ENCODE results near the gene GSTM2. TPM values are rescaled to one million over a fixed set of nuclear protein-coding genes. Genes with fewer than 3 reads are reported as not detected.

GSTM2 gene
- total RNA-seq, 1 experiment from 2014 or later = 10.2 TPM

- H3K79me2 ChIP-seq (ENCODE audit: low read depth) = peaks cover 63% of the 10 kb centered on the region
- TSS peak; percentile 64 for BruUV-seq (replicated peaks)
- no peaks in the 10 kb centered on the region for H3K9me2 ChIP-seq (ENCODE audit: insufficient read depth)
- peaks cover 29% of the 10 kb centered on the region for H4K20me1 ChIP-seq (ENCODE audit: insufficient read depth)
- H2AFZ ChIP-seq = peak within 1 kb of the TSS; percentile 97
- peaks cover 42% of the 10 kb centered on the region for H3K4me1 ChIP-seq (replicated peaks; ENCODE audit: insufficient read depth)
- H3K4me2 ChIP-seq = peak within 1 kb of the TSS; percentile 95
- no peak for TF ChIP-seq EZH2 (IDR thresholded peaks at IDR 0.05; ENCODE audit: low read depth)
- TF ChIP-seq, protein P1, sequence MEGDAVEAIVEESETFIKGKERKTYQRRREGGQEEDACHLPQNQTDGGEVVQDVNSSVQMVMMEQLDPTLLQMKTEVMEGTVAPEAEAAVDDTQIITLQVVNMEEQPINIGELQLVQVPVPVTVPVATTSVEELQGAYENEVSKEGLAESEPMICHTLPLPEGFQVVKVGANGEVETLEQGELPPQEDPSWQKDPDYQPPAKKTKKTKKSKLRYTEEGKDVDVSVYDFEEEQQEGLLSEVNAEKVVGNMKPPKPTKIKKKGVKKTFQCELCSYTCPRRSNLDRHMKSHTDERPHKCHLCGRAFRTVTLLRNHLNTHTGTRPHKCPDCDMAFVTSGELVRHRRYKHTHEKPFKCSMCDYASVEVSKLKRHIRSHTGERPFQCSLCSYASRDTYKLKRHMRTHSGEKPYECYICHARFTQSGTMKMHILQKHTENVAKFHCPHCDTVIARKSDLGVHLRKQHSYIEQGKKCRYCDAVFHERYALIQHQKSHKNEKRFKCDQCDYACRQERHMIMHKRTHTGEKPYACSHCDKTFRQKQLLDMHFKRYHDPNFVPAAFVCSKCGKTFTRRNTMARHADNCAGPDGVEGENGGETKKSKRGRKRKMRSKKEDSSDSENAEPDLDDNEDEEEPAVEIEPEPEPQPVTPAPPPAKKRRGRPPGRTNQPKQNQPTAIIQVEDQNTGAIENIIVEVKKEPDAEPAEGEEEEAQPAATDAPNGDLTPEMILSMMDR (conservative IDR thresholded peaks at IDR 0.05) = no peak
- peak; percentile 72 to 75 for DNase-seq
- no peaks in the 10 kb centered on the region for H3K27me3 ChIP-seq (ENCODE audit: insufficient read depth, low read depth)
- H3K27ac ChIP-seq = peak within 1 kb of the TSS; percentile 49
- CTCF ChIA-PET = interaction anchor here (1.5 kb wide), 1 partner anchor 71 kb away, joined by 3 read pairs; the partner anchor contains the start of gene GNAI3
- H3K36me3 ChIP-seq (ENCODE audit: low read depth) = no peaks in the 10 kb centered on the region
- POLR2A ChIA-PET (ENCODE audit: unreplicated experiment) = interaction anchor here (0.6 to 0.9 kb wide), 3 partner anchors 39 to 578 kb away, joined by 4 to 5 read pairs (median 5); partner anchors contain the start of genes GNAI3 and WDR47
- peak within 1 kb of the TSS; percentile 78 for H3K4me3 ChIP-seq
- H3F3A ChIP-seq (ENCODE audit: insufficient read depth, low read depth) = peaks cover 44% of the 10 kb centered on the region
- no peaks in the 10 kb centered on the region for H3K9me3 ChIP-seq (ENCODE audit: insufficient read depth, low read depth)
- intact Hi-C loops (cut with micrococcal nuclease; ENCODE audit: unreplicated experiment) = loop anchor here (5.0 kb wide), 1 partner anchor 72 kb away; the partner anchor contains the start of gene GNAI3
These were observed 48.1 kb upstream of the GSTM2 start, which contains the start of the genes AMPD2 and GNAT2 for GRCh38 chr1:109619576-109620400. AMPD2 (plus strand) TSS chr1:109619837; CDS start chr1:109621176, 1,339 bp downstream. GNAT2 (minus strand) TSS chr1:109619616; CDS start chr1:109612870, 6,746 bp downstream.

GRCh38 chr1:109620401-109620791 is 47.5 kb upstream of the GSTM2 start:
- intact Hi-C loops (cut with micrococcal nuclease; ENCODE audit: unreplicated experiment) = loop anchor here (5.0 kb wide), 1 partner anchor 73 kb away; the partner anchor contains the start of gene GNAI3
- Histone ChIP-seq H3K4me3 (peak overlapping the region; percentile 78), H3K27ac (peak overlapping the region; percentile 49), H3K4me1 (replicated peaks; ENCODE audit: insufficient read depth) (peaks cover 42% of the 10 kb centered on the region), H3K79me2 (ENCODE audit: low read depth) (peaks cover 63% of the 10 kb centered on the region), H3K4me2 (peak overlapping the region; percentile 95), H3K36me3 (ENCODE audit: low read depth) (no peaks in the 10 kb centered on the region), H2AFZ (peak overlapping the region; percentile 97), H4K20me1 (ENCODE audit: insufficient read depth) (peaks cover 32% of the 10 kb centered on the region), H3K9me2 (ENCODE audit: insufficient read depth) (no peaks in the 10 kb centered on the region), H3F3A (ENCODE audit: insufficient read depth, low read depth) (peaks cover 44% of the 10 kb centered on the region), H3K9me3 (ENCODE audit: insufficient read depth, low read depth) (no peaks in the 10 kb centered on the region), H3K27me3 (ENCODE audit: insufficient read depth, low read depth) (no peaks in the 10 kb centered on the region)
- CTCF ChIA-PET = interaction anchor here (1.5 kb wide), 1 partner anchor 72 kb away, joined by 3 read pairs; the partner anchor contains the start of gene GNAI3
- no TSS peak for BruUV-seq (replicated peaks)
- POLR2A ChIA-PET (ENCODE audit: unreplicated experiment) = interaction anchor here (0.6 to 0.9 kb wide), 2 partner anchors 45 to 72 kb away, joined by 4 to 5 read pairs; partner anchors contain the start of gene GNAI3
- peak; percentile 45 to 47 for DNase-seq
- TF ChIP-seq, protein P1 (conservative IDR thresholded peaks at IDR 0.05) = no peak
- no peak for TF ChIP-seq EZH2 (IDR thresholded peaks at IDR 0.05; ENCODE audit: low read depth)

DNA sequence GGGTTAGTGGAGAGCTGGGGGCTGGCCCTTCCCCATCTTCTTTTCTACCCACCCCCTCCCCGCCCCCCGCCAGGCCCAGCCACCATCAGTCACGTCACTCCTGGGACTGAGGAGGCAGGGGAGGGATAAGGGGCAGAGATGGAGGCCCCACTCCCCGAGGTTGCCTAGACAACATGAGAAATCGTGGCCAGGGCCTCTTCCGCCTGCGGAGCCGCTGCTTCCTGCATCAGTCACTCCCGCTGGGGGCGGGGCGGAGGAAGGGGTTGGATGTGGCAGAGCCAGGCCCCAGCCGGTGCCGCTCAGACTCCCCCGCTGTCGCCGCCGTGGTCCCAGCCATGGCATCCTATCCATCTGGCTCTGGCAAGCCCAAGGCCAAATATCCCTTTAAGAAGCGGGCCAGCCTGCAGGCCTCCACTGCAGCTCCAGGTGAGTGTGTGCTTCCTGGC is 47.0 kb upstream of the GSTM2 start:
- no peaks in the 10 kb centered on the region for H3K9me2 ChIP-seq (ENCODE audit: insufficient read depth)
- no peaks in the 10 kb centered on the region for H3K36me3 ChIP-seq (ENCODE audit: low read depth)
- DNase-seq = peak; percentile 83 to 84
- H3K27me3 ChIP-seq (ENCODE audit: insufficient read depth, low read depth) = no peaks in the 10 kb centered on the region
- no peaks in the 10 kb centered on the region for H3K9me3 ChIP-seq (ENCODE audit: insufficient read depth, low read depth)
- ChIA-PET POLR2A (ENCODE audit: unreplicated experiment) (interaction anchor here (0.6 to 0.9 kb wide), 2 partner anchors 45 to 73 kb away, joined by 4 to 5 read pairs; partner anchors contain the start of gene GNAI3), CTCF (interaction anchor here (1.5 kb wide), 1 partner anchor 72 kb away, joined by 3 read pairs; the partner anchor contains the start of gene GNAI3)
- intact Hi-C loops (cut with micrococcal nuclease; ENCODE audit: unreplicated experiment) = loop anchor here (5.0 kb wide), 1 partner anchor 74 kb away; the partner anchor contains the start of gene GNAI3
- peak overlapping the region; percentile 78 for H3K4me3 ChIP-seq
- BruUV-seq (replicated peaks) = no TSS peak
- H3K4me2 ChIP-seq = peak overlapping the region; percentile 95
- peak overlapping the region; percentile 49 for H3K27ac ChIP-seq
- H2AFZ ChIP-seq = peak overlapping the region; percentile 97
- peaks cover 43% of the 10 kb centered on the region for H3F3A ChIP-seq (ENCODE audit: insufficient read depth, low read depth)
- H3K79me2 ChIP-seq (ENCODE audit: low read depth) = peaks cover 63% of the 10 kb centered on the region
- no peak for TF ChIP-seq EZH2 (IDR thresholded peaks at IDR 0.05; ENCODE audit: low read depth)
- TF ChIP-seq, protein P1 (conservative IDR thresholded peaks at IDR 0.05) = no peak
- peaks cover 34% of the 10 kb centered on the region for H4K20me1 ChIP-seq (ENCODE audit: insufficient read depth)
- H3K4me1 ChIP-seq (replicated peaks; ENCODE audit: insufficient read depth) = peaks cover 42% of the 10 kb centered on the region
